ENCODE results near the gene OR4M1.

- no peak for TF ChIP-seq EP300 (IDR thresholded peaks at IDR 0.05; ENCODE audit: borderline replicate concordance in 1 of 2, control insufficient read depth in 1 of 2, low read depth in 2 of 2, low read length in 2 of 2)
- no peak for TF ChIP-seq CEBPZ (IDR thresholded peaks at IDR 0.05; ENCODE audit: low read depth, low read length)
- TF ChIP-seq CREB1 (IDR thresholded peaks at IDR 0.05; ENCODE audit: low read depth) = no peak
- TF ChIP-seq SUPT20H (IDR thresholded peaks at IDR 0.05; ENCODE audit: borderline replicate concordance, control insufficient read depth, low read depth, low read length) = no peak
- no peak for TF ChIP-seq POLR2A (IDR thresholded peaks at IDR 0.05; ENCODE audit: low read depth, low read length)
- TF ChIP-seq CTCF (IDR thresholded peaks at IDR 0.05 in 2 of 3, conservative IDR thresholded peaks at IDR 0.05 in 1 of 3; ENCODE audit: control insufficient read depth in 2 of 3, extremely low read depth in 1 of 3, insufficient read depth in 1 of 3, low read depth in 3 of 3, low read length in 3 of 3) = no peak
- no peak for TF ChIP-seq CHD2 (IDR thresholded peaks at IDR 0.05; ENCODE audit: borderline replicate concordance, low read depth, low read length)
- TF ChIP-seq SRF (IDR thresholded peaks at IDR 0.05; ENCODE audit: low read depth in 2 of 2, low read length in 2 of 2) = no peak
- TF ChIP-seq EZH2 (IDR thresholded peaks at IDR 0.05; ENCODE audit: borderline replicate concordance, control insufficient read depth, low read depth, low read length) = no peak
- TF ChIP-seq RAD51 (IDR thresholded peaks at IDR 0.05) = no peak
- TF ChIP-seq NFIC (IDR thresholded peaks at IDR 0.05; ENCODE audit: low read depth, low read length) = no peak
Measured at GRCh38 chr14:19800282-19801117, 27.2 kb downstream of the OR4M1 start.
